OCI-LY1 (cell line): ENCODE results near the gene MAK.

Experiments used
- EZH2 ChIP-seq: fragments of 200-600 bp; sonication (generic), shearing (Covaris generic); IDR thresholded peaks from 2 replicates; pipeline ENCODE4 v1.8.0; 2017; ENCODE audit warnings: borderline replicate concordance, mixed run types, mild to moderate bottlenecking, antibody characterized with exemption, low read length, moderate library complexity, mixed read lengths
- TF ChIP-seq, protein P1 (sequence below): fragments of 200-600 bp; sonication (generic), shearing (Covaris generic); IDR thresholded peaks from 2 replicates; pipeline ENCODE4 v1.5.1; 2017; ENCODE audit warnings: mild to moderate bottlenecking, antibody characterized with exemption, low read length, moderate library complexity, mixed read lengths

DNA sequence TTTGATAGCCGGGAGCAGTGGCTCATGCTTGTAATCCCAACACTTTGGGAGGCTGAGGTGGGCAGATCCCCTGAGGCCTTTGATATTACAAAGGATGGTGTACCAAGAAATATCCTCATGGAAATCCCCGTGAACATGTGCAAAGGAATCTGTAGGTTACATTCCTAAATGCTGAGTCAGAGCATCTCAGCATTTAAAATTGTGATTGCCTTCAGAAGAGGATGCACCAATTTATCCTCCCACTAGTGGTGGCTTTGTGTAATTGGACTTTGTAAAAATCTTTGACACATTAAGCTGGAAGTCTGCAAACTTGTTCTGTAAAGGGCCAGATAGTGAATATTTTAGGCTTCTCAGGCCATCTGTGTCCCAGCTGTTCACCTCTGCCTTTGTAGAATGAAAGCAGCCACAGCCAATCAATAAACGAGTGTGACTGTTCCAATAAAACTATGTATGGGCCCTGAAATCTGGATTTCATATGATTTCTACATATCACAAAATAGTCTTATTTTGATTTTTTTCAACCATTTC lies 79.0 kb downstream of the MAK start:
- TF ChIP-seq EZH2 = no peak
- TF ChIP-seq, protein P1, sequence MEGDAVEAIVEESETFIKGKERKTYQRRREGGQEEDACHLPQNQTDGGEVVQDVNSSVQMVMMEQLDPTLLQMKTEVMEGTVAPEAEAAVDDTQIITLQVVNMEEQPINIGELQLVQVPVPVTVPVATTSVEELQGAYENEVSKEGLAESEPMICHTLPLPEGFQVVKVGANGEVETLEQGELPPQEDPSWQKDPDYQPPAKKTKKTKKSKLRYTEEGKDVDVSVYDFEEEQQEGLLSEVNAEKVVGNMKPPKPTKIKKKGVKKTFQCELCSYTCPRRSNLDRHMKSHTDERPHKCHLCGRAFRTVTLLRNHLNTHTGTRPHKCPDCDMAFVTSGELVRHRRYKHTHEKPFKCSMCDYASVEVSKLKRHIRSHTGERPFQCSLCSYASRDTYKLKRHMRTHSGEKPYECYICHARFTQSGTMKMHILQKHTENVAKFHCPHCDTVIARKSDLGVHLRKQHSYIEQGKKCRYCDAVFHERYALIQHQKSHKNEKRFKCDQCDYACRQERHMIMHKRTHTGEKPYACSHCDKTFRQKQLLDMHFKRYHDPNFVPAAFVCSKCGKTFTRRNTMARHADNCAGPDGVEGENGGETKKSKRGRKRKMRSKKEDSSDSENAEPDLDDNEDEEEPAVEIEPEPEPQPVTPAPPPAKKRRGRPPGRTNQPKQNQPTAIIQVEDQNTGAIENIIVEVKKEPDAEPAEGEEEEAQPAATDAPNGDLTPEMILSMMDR = peak; percentile 54; the same call in 1 of the 2 replicates
